K562 (cell line): Measurements from ENCODE around the gene PRRC2B. TPM values are rescaled to one million over a fixed set of nuclear protein-coding genes. Genes with fewer than 3 reads are reported as not detected.

Experiments used
- POLR2G ChIP-seq: fragments of 200-400 bp; formaldehyde crosslinking; IDR thresholded peaks from 2 replicates; pipeline ENCODE4 v1.6.1; 2017; ENCODE audit warnings: low read depth, mild to moderate bottlenecking, antibody characterized with exemption, low read length, moderate library complexity
- PTBP1 ChIP-seq: fragments of 200-400 bp; formaldehyde crosslinking; IDR thresholded peaks from 2 replicates; pipeline ENCODE4 v1.6.1; 2017; ENCODE audit warnings: low read depth, low read length
- RBFOX2 ChIP-seq: fragments of 200-400 bp; formaldehyde crosslinking; IDR thresholded peaks from 2 replicates; pipeline ENCODE4 v1.6.1; 2017; ENCODE audit warnings: low read depth, mild to moderate bottlenecking, low read length, moderate library complexity
- SOX6 ChIP-seq: fragments of 450-650 bp; IDR thresholded peaks from 2 replicates; pipeline ENCODE4 v1.6.1; 2014; ENCODE audit warnings: mild to moderate bottlenecking
- ZC3H8 ChIP-seq: fragments of 450-650 bp; IDR thresholded peaks from 2 replicates; pipeline ENCODE4 v1.6.1; 2017
- ZFP30 ChIP-seq: fragments of 250-450 bp; sonication (Bioruptor Pico); IDR thresholded peaks from 2 replicates; pipeline ENCODE4 v1.8.0; 2022; ENCODE audit warnings: moderate library complexity, mild to moderate bottlenecking, inconsistent platforms, borderline replicate concordance
- polyA plus RNA-seq, 8 experiments: library from polyadenylated mRNA; depleted of rRNA in 4 of 8; stranded (reverse) in 5 of 8; unstranded in 3 of 8; fragments of >200 nt; fragmentation: Nextera tagmentation in 2 of 8; fragmentation: Illumina TruSeq in 1 of 8; extraction: Ambion mirVana in 2 of 8; extraction: Trizol in 1 of 8; gene quantifications; 2 replicates each; pipeline versions ENCODE4 v1.2.1 to v1.2.3, GENCODE V29; 2011 to 2014; ENCODE audit warnings: inconsistent platforms in 1 of 8, missing spikeins in 1 of 8
- total RNA-seq, 7 experiments: library from RNA; depleted of rRNA in 6 of 7; stranded (reverse); fragments of >200 nt in 6 of 7; fragmentation: Illumina TruSeq in 2 of 7; extraction: Trizol in 2 of 7; gene quantifications; 2 replicates each; pipeline versions ENCODE4 v1.2.1 to v1.2.3, GENCODE V29; 2011 to 2021; ENCODE audit warnings: low replicate concordance in 1 of 7
- TF ChIP-seq, protein P1 (sequence below): sonication (generic); formaldehyde crosslinking; IDR thresholded peaks from 2 replicates; pipeline ENCODE4 v1.8.1; 2023; ENCODE audit warnings: mild to moderate bottlenecking, missing genetic modification reagents
- TF ChIP-seq, protein P2 (sequence below), 2 experiments: fragments of 450-650 bp in 1 of 2; sonication (generic) in 1 of 2; formaldehyde crosslinking in 1 of 2; IDR thresholded peaks; 2 replicates each; pipeline versions ENCODE4 v1.7.1 to v1.9.0; 2016 to 2022; ENCODE audit warnings: inconsistent platforms in 1 of 2, mild to moderate bottlenecking in 1 of 2, missing genetic modification reagents in 1 of 2

PRRC2B gene
- total and polyA plus RNA-seq, 9 of the 15 experiments (the other 6 are each of a cell fraction or from before 2014, with no cell fraction given) = 0.34 to 125 (median 30.9) TPM

DNA sequence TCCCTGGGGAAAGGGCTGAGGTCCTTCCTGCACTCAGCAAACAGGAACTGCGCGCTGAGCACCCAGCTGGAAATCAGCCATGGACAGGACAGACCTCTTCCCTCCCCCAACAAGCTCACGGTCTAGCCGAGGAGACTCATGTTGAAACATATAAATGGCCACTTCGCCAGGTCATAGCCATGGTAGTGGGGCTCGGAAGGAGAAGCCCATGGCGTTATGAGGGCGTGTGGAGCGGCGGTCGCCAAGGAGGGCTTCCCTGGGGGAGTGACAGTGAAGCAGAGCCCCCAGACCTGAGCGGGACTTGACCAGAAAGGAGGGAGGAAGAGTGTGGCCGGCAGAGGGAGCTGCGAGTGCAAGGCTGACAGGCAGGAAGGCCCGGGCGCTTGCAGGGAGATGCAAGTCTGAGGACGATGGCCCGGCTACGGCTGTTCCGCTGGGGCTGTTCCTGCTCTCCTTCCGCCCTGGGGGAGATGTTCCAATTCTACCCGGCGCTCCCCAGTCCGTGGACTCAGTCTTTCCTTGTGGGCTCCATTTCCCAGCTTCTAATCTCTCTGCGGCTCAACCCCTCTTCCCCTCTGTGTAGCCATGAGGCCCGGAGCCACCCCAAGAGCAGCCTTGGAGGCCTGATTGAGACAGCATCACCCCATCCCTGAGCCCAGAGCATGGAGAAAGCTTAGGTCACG lies 43.9 kb upstream of the PRRC2B start (continued):
- TF ChIP-seq RBFOX2 = peak; percentile 38; the same call in 1 of the 2 replicates
- TF ChIP-seq POLR2G = peak; percentile 49; the same call in 1 of the 2 replicates
- TF ChIP-seq PTBP1 = no peak
- TF ChIP-seq ZFP30 (CRISPR knock-in tag) = no peak
- TF ChIP-seq, protein P1, sequence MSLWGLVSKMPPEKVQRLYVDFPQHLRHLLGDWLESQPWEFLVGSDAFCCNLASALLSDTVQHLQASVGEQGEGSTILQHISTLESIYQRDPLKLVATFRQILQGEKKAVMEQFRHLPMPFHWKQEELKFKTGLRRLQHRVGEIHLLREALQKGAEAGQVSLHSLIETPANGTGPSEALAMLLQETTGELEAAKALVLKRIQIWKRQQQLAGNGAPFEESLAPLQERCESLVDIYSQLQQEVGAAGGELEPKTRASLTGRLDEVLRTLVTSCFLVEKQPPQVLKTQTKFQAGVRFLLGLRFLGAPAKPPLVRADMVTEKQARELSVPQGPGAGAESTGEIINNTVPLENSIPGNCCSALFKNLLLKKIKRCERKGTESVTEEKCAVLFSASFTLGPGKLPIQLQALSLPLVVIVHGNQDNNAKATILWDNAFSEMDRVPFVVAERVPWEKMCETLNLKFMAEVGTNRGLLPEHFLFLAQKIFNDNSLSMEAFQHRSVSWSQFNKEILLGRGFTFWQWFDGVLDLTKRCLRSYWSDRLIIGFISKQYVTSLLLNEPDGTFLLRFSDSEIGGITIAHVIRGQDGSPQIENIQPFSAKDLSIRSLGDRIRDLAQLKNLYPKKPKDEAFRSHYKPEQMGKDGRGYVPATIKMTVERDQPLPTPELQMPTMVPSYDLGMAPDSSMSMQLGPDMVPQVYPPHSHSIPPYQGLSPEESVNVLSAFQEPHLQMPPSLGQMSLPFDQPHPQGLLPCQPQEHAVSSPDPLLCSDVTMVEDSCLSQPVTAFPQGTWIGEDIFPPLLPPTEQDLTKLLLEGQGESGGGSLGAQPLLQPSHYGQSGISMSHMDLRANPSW (CRISPR knock-in tag) = 0 out of 2 replicates have a peak, but pooled peaks have one; percentile 39
- no peak for TF ChIP-seq ZC3H8
- TF ChIP-seq, protein P2, sequence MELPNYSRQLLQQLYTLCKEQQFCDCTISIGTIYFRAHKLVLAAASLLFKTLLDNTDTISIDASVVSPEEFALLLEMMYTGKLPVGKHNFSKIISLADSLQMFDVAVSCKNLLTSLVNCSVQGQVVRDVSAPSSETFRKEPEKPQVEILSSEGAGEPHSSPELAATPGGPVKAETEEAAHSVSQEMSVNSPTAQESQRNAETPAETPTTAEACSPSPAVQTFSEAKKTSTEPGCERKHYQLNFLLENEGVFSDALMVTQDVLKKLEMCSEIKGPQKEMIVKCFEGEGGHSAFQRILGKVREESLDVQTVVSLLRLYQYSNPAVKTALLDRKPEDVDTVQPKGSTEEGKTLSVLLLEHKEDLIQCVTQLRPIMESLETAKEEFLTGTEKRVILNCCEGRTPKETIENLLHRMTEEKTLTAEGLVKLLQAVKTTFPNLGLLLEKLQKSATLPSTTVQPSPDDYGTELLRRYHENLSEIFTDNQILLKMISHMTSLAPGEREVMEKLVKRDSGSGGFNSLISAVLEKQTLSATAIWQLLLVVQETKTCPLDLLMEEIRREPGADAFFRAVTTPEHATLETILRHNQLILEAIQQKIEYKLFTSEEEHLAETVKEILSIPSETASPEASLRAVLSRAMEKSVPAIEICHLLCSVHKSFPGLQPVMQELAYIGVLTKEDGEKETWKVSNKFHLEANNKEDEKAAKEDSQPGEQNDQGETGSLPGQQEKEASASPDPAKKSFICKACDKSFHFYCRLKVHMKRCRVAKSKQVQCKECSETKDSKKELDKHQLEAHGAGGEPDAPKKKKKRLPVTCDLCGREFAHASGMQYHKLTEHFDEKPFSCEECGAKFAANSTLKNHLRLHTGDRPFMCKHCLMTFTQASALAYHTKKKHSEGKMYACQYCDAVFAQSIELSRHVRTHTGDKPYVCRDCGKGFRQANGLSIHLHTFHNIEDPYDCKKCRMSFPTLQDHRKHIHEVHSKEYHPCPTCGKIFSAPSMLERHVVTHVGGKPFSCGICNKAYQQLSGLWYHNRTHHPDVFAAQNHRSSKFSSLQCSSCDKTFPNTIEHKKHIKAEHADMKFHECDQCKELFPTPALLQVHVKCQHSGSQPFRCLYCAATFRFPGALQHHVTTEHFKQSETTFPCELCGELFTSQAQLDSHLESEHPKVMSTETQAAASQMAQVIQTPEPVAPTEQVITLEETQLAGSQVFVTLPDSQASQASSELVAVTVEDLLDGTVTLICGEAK (IDR thresholded peaks at IDR 0.05) = no peak
- TF ChIP-seq, protein P2 (CRISPR knock-in tag; IDR thresholded peaks at IDR 0.05) = no peak
- TF ChIP-seq SOX6 = 0 out of 2 replicates have a peak, but pooled peaks have one; percentile 24
